ENCODE measurements around the gene PSME1. TPM values are rescaled to one million over a fixed set of nuclear protein-coding genes. Genes with fewer than 3 reads are reported as not detected.

Gene PSME1
- total and polyA plus RNA-seq, 2 donors from 2014 or later: 244 to 333 TPM

GRCh38 chr14:24131549-24131966, 4.4 kb upstream of the PSME1 start:
- no peaks in the 10 kb centered on the region for H3K9me3 ChIP-seq (ENCODE audit: control insufficient read depth in 2 of 3, insufficient read depth in 1 of 3, low read length in 3 of 3)
- intact Hi-C loops (cut with DNase I): no loop called here
- peak overlapping the region in 1 of 3 donors; percentile 5 for H3K9ac ChIP-seq (ENCODE audit: low read length in 3 of 3)
- FAIRE-seq (no peak), DNase-seq (no peak)
- no peak for TF ChIP-seq CTCF (IDR thresholded peaks at IDR 0.05; ENCODE audit: borderline replicate concordance, extremely low read depth, insufficient read depth)
- H3K4me1 ChIP-seq (ENCODE audit: control insufficient read depth in 2 of 3, insufficient read depth in 2 of 3, low read depth in 1 of 3, low read length in 3 of 3): peaks cover 0 to 22% (median 14%) of the 10 kb centered on the region in 3 donors
- peak overlapping the region; percentile 32 to 90 for H3K27ac ChIP-seq (ENCODE audit: low read depth in 2 of 2, low read length in 2 of 2)
- H3K4me3 ChIP-seq (ENCODE audit: low read length in 3 of 3): no peak overlapping the region
- no peaks in the 10 kb centered on the region for H3K27me3 ChIP-seq (ENCODE audit: control insufficient read depth, insufficient read depth, low read length)
- no peaks in the 10 kb centered on the region for H3K36me3 ChIP-seq (ENCODE audit: control insufficient read depth in 2 of 3, insufficient read depth in 3 of 3, low read length in 3 of 3)

GRCh38 chr14:24132061-24132685, 3.8 kb upstream of the PSME1 start:
- FAIRE-seq (no peak), DNase-seq (peak in 4 of 5 donors; percentile 14 to 87 (median 28))
- TF ChIP-seq CTCF (IDR thresholded peaks at IDR 0.05; ENCODE audit: borderline replicate concordance, extremely low read depth, insufficient read depth): no peak
- Histone ChIP-seq H3K4me3 (ENCODE audit: low read length in 3 of 3) (no peak overlapping the region), H3K27ac (ENCODE audit: low read depth in 2 of 2, low read length in 2 of 2) (peak overlapping the region; percentile 32 to 90), H3K9me3 (ENCODE audit: control insufficient read depth in 2 of 3, insufficient read depth in 1 of 3, low read length in 3 of 3) (no peaks in the 10 kb centered on the region), H3K4me1 (ENCODE audit: control insufficient read depth in 2 of 3, insufficient read depth in 2 of 3, low read depth in 1 of 3, low read length in 3 of 3) (peaks cover 0 to 29% (median 21%) of the 10 kb centered on the region in 3 donors), H3K36me3 (ENCODE audit: control insufficient read depth in 2 of 3, insufficient read depth in 3 of 3, low read length in 3 of 3) (peaks cover 0 to under 1% (median 0%) of the 10 kb centered on the region in 3 donors), H3K27me3 (ENCODE audit: control insufficient read depth, insufficient read depth, low read length) (no peaks in the 10 kb centered on the region), H3K9ac (ENCODE audit: low read length in 3 of 3) (peak overlapping the region in 1 of 3 donors; percentile 5)
- intact Hi-C loops (cut with DNase I): no loop called here

GRCh38 chr14:24132976-24133375, 3.0 kb upstream of the PSME1 start:
- H3K9ac ChIP-seq (ENCODE audit: low read length in 3 of 3): peak overlapping the region in 1 of 3 donors; percentile 12
- peak overlapping the region in 1 of 2 donors; percentile 90 for H3K27ac ChIP-seq (ENCODE audit: low read depth in 2 of 2, low read length in 2 of 2)
- TF ChIP-seq CTCF (IDR thresholded peaks at IDR 0.05; ENCODE audit: borderline replicate concordance, extremely low read depth, insufficient read depth): no peak
- no peaks in the 10 kb centered on the region for H3K9me3 ChIP-seq (ENCODE audit: control insufficient read depth in 2 of 3, insufficient read depth in 1 of 3, low read length in 3 of 3)
- peaks cover 0 to 34% (median 25%) of the 10 kb centered on the region in 3 donors for H3K4me1 ChIP-seq (ENCODE audit: control insufficient read depth in 2 of 3, insufficient read depth in 2 of 3, low read depth in 1 of 3, low read length in 3 of 3)
- DNase-seq (no peak), FAIRE-seq (no peak)
- H3K4me3 ChIP-seq (ENCODE audit: low read length in 3 of 3): no peak overlapping the region
- intact Hi-C loops (cut with DNase I): no loop called here
- H3K36me3 ChIP-seq (ENCODE audit: control insufficient read depth in 2 of 3, insufficient read depth in 3 of 3, low read length in 3 of 3): peaks cover 0 to 8% (median 4%) of the 10 kb centered on the region in 3 donors
- no peaks in the 10 kb centered on the region for H3K27me3 ChIP-seq (ENCODE audit: control insufficient read depth, insufficient read depth, low read length)

Data from kidney (tissue), 14 donors.